Tibial nerve (tissue), 3 donors: Measurements from ENCODE around the gene AGPAT3.

Experiments used
- CTCF ChIP-seq, 5 experiments: fragments of 200-600 bp in 3 of 5; fragments of 450-650 bp in 2 of 5; sonication (generic) in 3 of 5; IDR thresholded peaks; one replicate each; pipeline ENCODE4 v1.5.1; 2016 to 2019; ENCODE audit warnings: antibody characterized with exemption in 5 of 5, mild to moderate bottlenecking in 3 of 5, moderate library complexity in 2 of 5
- POLR2A ChIP-seq, 2 donors: fragments of 450-650 bp; IDR thresholded peaks; one replicate each; pipeline ENCODE4 v1.6.1; 2017; ENCODE audit warnings: antibody characterized with exemption in 2 of 2, mild to moderate bottlenecking in 2 of 2, moderate library complexity in 2 of 2

GRCh38 chr21:43910460-43910859 lies 45.4 kb downstream of the AGPAT3 start:
- TF ChIP-seq CTCF (IDR thresholded peaks at IDR 0.05) (no peak), POLR2A (IDR thresholded peaks at IDR 0.05) (no peak)
